Keratinocyte (primary cell): Measurements from ENCODE around the gene SERTAD2. TPM values are rescaled to one million over a fixed set of nuclear protein-coding genes. Genes with fewer than 3 reads are reported as not detected.
A peak's percentile ranks its signal among the peaks of the same experiment; 100 is the strongest.

ENCODE experiments used
- DNase-seq: peaks from one replicate; pipeline ENCODE4 v3.0.0-alpha.2; 2011; ENCODE audit warnings: low read depth, missing footprints, low spot score
- FAIRE-seq: peaks from 2 replicates; lab custom pipeline; 2011; peaks lifted over from hg19 to GRCh38; lab: Jason Lieb, UNC
- H2AFZ ChIP-seq: 2 replicates; pipeline ENCODE4 v1.6.0; 2012; ENCODE audit warnings: low read length, control low read depth, inconsistent platforms; ENCODE audit not compliant: control insufficient read depth
- H3K27ac ChIP-seq: 2 replicates; pipeline ENCODE4 v1.5.1; 2011; ENCODE audit warnings: low read length; ENCODE audit not compliant: control insufficient read depth, insufficient read depth
- H3K27me3 ChIP-seq: 3 replicates; pipeline ENCODE4 v1.6.0; 2011; ENCODE audit warnings: low read length; ENCODE audit not compliant: control insufficient read depth, insufficient read depth; ENCODE audit errors: extremely low read depth
- H3K36me3 ChIP-seq, 2 experiments: 2 replicates in 1 of 2; 3 replicates in 1 of 2; pipeline ENCODE4 v1.5.1; 2011; ENCODE audit warnings: low read length in 2 of 2, mild to moderate bottlenecking in 1 of 2; ENCODE audit not compliant: control insufficient read depth in 2 of 2, insufficient read depth in 2 of 2; ENCODE audit errors: extremely low read depth in 1 of 2
- H3K4me1 ChIP-seq: 3 replicates; pipeline ENCODE4 v1.5.1; 2011; ENCODE audit warnings: low read length; ENCODE audit not compliant: control insufficient read depth, insufficient read depth; ENCODE audit errors: extremely low read depth
- H3K4me2 ChIP-seq: 3 replicates; pipeline ENCODE4 v1.6.0; 2011; ENCODE audit warnings: low read depth, low read length; ENCODE audit not compliant: control insufficient read depth, insufficient read depth; ENCODE audit errors: extremely low read depth
- H3K4me3 ChIP-seq, 3 experiments: fragments of 200-600 bp in 1 of 3; sonication (generic) in 1 of 3; 2 replicates in 2 of 3; 3 replicates in 1 of 3; pipeline ENCODE4 v1.5.1; 2011 to 2016; ENCODE audit warnings: low read length in 3 of 3, mild to moderate bottlenecking in 3 of 3, control low read depth in 2 of 3, inconsistent platforms in 1 of 3, low read depth in 1 of 3, mixed read lengths in 1 of 3, mixed run types in 1 of 3, moderate library complexity in 1 of 3; ENCODE audit not compliant: control insufficient read depth in 2 of 3, insufficient read depth in 2 of 3; ENCODE audit errors: extremely low read depth in 1 of 3
- H3K79me2 ChIP-seq: 2 replicates; pipeline ENCODE4 v1.6.0; 2012; ENCODE audit warnings: low read length; ENCODE audit not compliant: control insufficient read depth, insufficient read depth
- H3K9ac ChIP-seq: 3 replicates; pipeline ENCODE4 v1.6.0; 2011; ENCODE audit warnings: low read length; ENCODE audit not compliant: control insufficient read depth, insufficient read depth; ENCODE audit errors: extremely low read depth
- H3K9me1 ChIP-seq: 3 replicates; pipeline ENCODE4 v1.6.0; 2011; ENCODE audit warnings: low read length; ENCODE audit not compliant: control insufficient read depth, insufficient read depth; ENCODE audit errors: extremely low read depth
- H3K9me3 ChIP-seq: 2 replicates; pipeline ENCODE4 v1.5.1; 2012; ENCODE audit warnings: low read depth, low read length; ENCODE audit not compliant: control insufficient read depth
- H4K20me1 ChIP-seq: 3 replicates; pipeline ENCODE4 v1.6.0; 2011; ENCODE audit warnings: low read length; ENCODE audit not compliant: control insufficient read depth, insufficient read depth; ENCODE audit errors: extremely low read depth
- CTCF ChIP-seq, 3 experiments: IDR thresholded peaks in 1 of 3; conservative IDR thresholded peaks in 1 of 3; optimal IDR thresholded peaks in 1 of 3; 2 replicates in 2 of 3; 3 replicates in 1 of 3; pipeline versions ENCODE3 to v1.5.1; 2011; ENCODE audit warnings: low read length in 3 of 3, mild to moderate bottlenecking in 3 of 3, moderate library complexity in 2 of 3, control low read depth in 1 of 3, inconsistent platforms in 1 of 3; ENCODE audit not compliant: insufficient read depth in 2 of 3; ENCODE audit errors: extremely low read depth in 1 of 3
- EZH2 ChIP-seq: IDR thresholded peaks from one replicate; pipeline ENCODE4 v1.6.1; 2012; ENCODE audit warnings: inconsistent platforms, mild to moderate bottlenecking, low read length, moderate library complexity
- dilution Hi-C: fragments of 300-500 bp; cut with MboI; formaldehyde crosslinking; loops from one replicate; pipeline ENCODE4 v1.7.0; 2020; ENCODE audit warnings: low sequenced_read_pairs; ENCODE audit not compliant: extremely low pct_ligation_motif_present
- polyA minus RNA-seq, 3 experiments: library from RNA; depleted of rRNA, polyadenylated mRNA; stranded (reverse); fragments of >200 nt; gene quantifications; 1 replicate in 1 of 3; 2 replicates in 1 of 3; 3 replicates in 1 of 3; pipeline ENCODE4 v1.2.3, GENCODE V29; 2011
- polyA plus RNA-seq, 5 experiments: library from polyadenylated mRNA; depleted of rRNA in 3 of 5; stranded (reverse) in 3 of 5; stranded (forward) in 1 of 5; unstranded in 1 of 5; fragments of >200 nt; gene quantifications; 1 replicate in 1 of 5; 2 replicates in 3 of 5; 3 replicates in 1 of 5; pipeline versions ENCODE4 v1.2.1 to v1.2.3, GENCODE V29; 2011 to 2012; ENCODE audit warnings: missing spikeins in 2 of 5, low read depth in 1 of 5, low replicate concordance in 1 of 5

The SERTAD2 gene
- polyA plus RNA-seq = 11.2 to 13.4 TPM (median 13.1 TPM) in 3 replicates
- polyA plus RNA-seq (2011; ENCODE audit: low read depth) = 13.1 TPM
- 10.2 and 14.2 TPM in 2 replicates for polyA plus RNA-seq (2011; cell fraction: cytosol; rRNA removed)
- 20.6 and 23.7 TPM in 2 replicates for polyA plus RNA-seq (2011; cell fraction: nucleus; rRNA removed)
- 16.7 and 27.2 TPM in 2 replicates for polyA plus RNA-seq (2012; ENCODE audit: low replicate concordance)
- polyA minus RNA-seq = 13.2 to 19.6 TPM (median 16.9 TPM) in 3 replicates
- 15.2 TPM for polyA minus RNA-seq (2011; cell fraction: cytosol; rRNA and poly(A)+ RNA removed)
- 12.3 and 23.7 TPM in 2 replicates for polyA minus RNA-seq (2011; cell fraction: nucleus; rRNA and poly(A)+ RNA removed)

- dilution Hi-C loops = no loop called here
- FAIRE-seq (no peak), DNase-seq (no peak)
- H4K20me1 ChIP-seq = no peaks in the 10 kb centered on the region
- H3K79me2 ChIP-seq = peaks cover 48% of the 10 kb centered on the region
- H3K36me3 ChIP-seq = no peaks in the 10 kb centered on the region
- H3K9ac ChIP-seq = peak within 1 kb of the TSS; percentile 89
- no peaks in the 10 kb centered on the region for H3K27me3 ChIP-seq
- H3K4me1 ChIP-seq = peaks cover 39% of the 10 kb centered on the region
- H3K4me3 ChIP-seq = peak within 1 kb of the TSS; percentile 86 to 91 (median 89)
- no peaks in the 10 kb centered on the region for H3K9me3 ChIP-seq
- TF ChIP-seq EZH2 (no peak), CTCF (optimal IDR thresholded peaks at IDR 0.05 in 1 of 3, IDR thresholded peaks at IDR 0.05 in 1 of 3, conservative IDR thresholded peaks at IDR 0.05 in 1 of 3; ENCODE audit: extremely low read depth in 1 of 3, insufficient read depth in 2 of 3, low read length in 3 of 3) (peak in 2 of 3 experiments; percentile 29 to 34)
- H3K27ac ChIP-seq = peak within 1 kb of the TSS; percentile 100
- no peaks in the 10 kb centered on the region for H3K9me1 ChIP-seq
- H3K4me2 ChIP-seq = peak within 1 kb of the TSS; percentile 98
- peak within 1 kb of the TSS; percentile 70 for H2AFZ ChIP-seq
Measured at GRCh38 chr2:64653109-64654062, at the start of gene SERTAD2. SERTAD2 (minus strand) TSS chr2:64653913; CDS start chr2:64636871, 17,042 bp downstream.

GRCh38 chr2:64700133-64700809 lies 46.6 kb upstream of the SERTAD2 start:
- no peak overlapping the region for H3K4me2 ChIP-seq
- H3K36me3 ChIP-seq = no peaks in the 10 kb centered on the region
- DNase-seq = no peak
- H3K27me3 ChIP-seq = no peaks in the 10 kb centered on the region
- H3K4me1 ChIP-seq = peaks cover 8% of the 10 kb centered on the region
- H3K4me3 ChIP-seq = no peak overlapping the region
- H3K9ac ChIP-seq = no peak overlapping the region
- no peaks in the 10 kb centered on the region for H4K20me1 ChIP-seq
- dilution Hi-C loops = no loop called here
- TF ChIP-seq CTCF (optimal IDR thresholded peaks at IDR 0.05 in 1 of 3, IDR thresholded peaks at IDR 0.05 in 1 of 3, conservative IDR thresholded peaks at IDR 0.05 in 1 of 3; ENCODE audit: extremely low read depth in 1 of 3, insufficient read depth in 2 of 3, low read length in 3 of 3) = no peak
- no peak for TF ChIP-seq EZH2
- H3K27ac ChIP-seq = no peak overlapping the region
- no peaks in the 10 kb centered on the region for H3K79me2 ChIP-seq
- H3K9me1 ChIP-seq = no peaks in the 10 kb centered on the region
- no peak overlapping the region for H2AFZ ChIP-seq
- H3K9me3 ChIP-seq = no peaks in the 10 kb centered on the region
- no peak for FAIRE-seq
